ENCODE results near the gene SNHG17.
"Not testable (repeated sequence)": the region's sequence is repeated elsewhere in the genome, so short reads cannot be mapped to it uniquely, and the experiment has no call there.

SNHG17 gene

GRCh38 chr20:38383147-38383546 lies 52.0 kb downstream of the SNHG17 start:
- Mint-ChIP-seq H3K4me3 (no peak overlapping the region), H3K36me3 (no peaks in the 10 kb centered on the region), H3K27ac (no peak overlapping the region), H3K9me3 (ENCODE audit: low read depth) (no peaks in the 10 kb centered on the region), H3K4me1 (ENCODE audit: low read depth) (no peaks in the 10 kb centered on the region), H3K27me3 (peaks cover 12% of the 10 kb centered on the region)

GRCh38 chr20:38377838-38378237 lies 57.3 kb downstream of the SNHG17 start:
- not testable (repeated sequence) for H3K27ac Mint-ChIP-seq; H3K4me1 Mint-ChIP-seq (ENCODE audit: low read depth); H3K36me3 Mint-ChIP-seq; H3K4me3 Mint-ChIP-seq; H3K9me3 Mint-ChIP-seq (ENCODE audit: low read depth); H3K27me3 Mint-ChIP-seq

GRCh38 chr20:38377039-38377685 lies 58.0 kb downstream of the SNHG17 start:
- Mint-ChIP-seq H3K4me1 (ENCODE audit: low read depth) (no peaks in the 10 kb centered on the region), H3K9me3 (ENCODE audit: low read depth) (no peaks in the 10 kb centered on the region), H3K27ac (no peak overlapping the region), H3K27me3 (peaks cover 2% of the 10 kb centered on the region), H3K36me3 (no peaks in the 10 kb centered on the region), H3K4me3 (no peak overlapping the region)

- Mint-ChIP-seq H3K27ac (no peak overlapping the region), H3K36me3 (no peaks in the 10 kb centered on the region), H3K4me3 (no peak overlapping the region), H3K27me3 (peaks cover 2% of the 10 kb centered on the region), H3K9me3 (ENCODE audit: low read depth) (no peaks in the 10 kb centered on the region), H3K4me1 (ENCODE audit: low read depth) (no peaks in the 10 kb centered on the region)
Measured at GRCh38 chr20:38373898-38374297, 61.2 kb downstream of the SNHG17 start.

- no peak overlapping the region for H3K4me3 Mint-ChIP-seq
- no peaks in the 10 kb centered on the region for H3K4me1 Mint-ChIP-seq (ENCODE audit: low read depth)
- H3K36me3 Mint-ChIP-seq, result no peaks in the 10 kb centered on the region
- no peaks in the 10 kb centered on the region for H3K9me3 Mint-ChIP-seq (ENCODE audit: low read depth)
- no peak overlapping the region for H3K27ac Mint-ChIP-seq
- peaks cover 2% of the 10 kb centered on the region for H3K27me3 Mint-ChIP-seq
Measured at GRCh38 chr20:38373231-38373867, 61.8 kb downstream of the SNHG17 start.

- no peaks in the 10 kb centered on the region for H3K4me1 Mint-ChIP-seq (ENCODE audit: low read depth)
- H3K27ac Mint-ChIP-seq, result no peak overlapping the region
- H3K9me3 Mint-ChIP-seq (ENCODE audit: low read depth), result no peaks in the 10 kb centered on the region
- H3K27me3 Mint-ChIP-seq, result peaks cover 2% of the 10 kb centered on the region
- H3K36me3 Mint-ChIP-seq, result no peaks in the 10 kb centered on the region
- no peak overlapping the region for H3K4me3 Mint-ChIP-seq
Measured at GRCh38 chr20:38372806-38373205, 62.3 kb downstream of the SNHG17 start.

All from activated naive CD8-positive, alpha-beta T cell (primary cell).